Activated CD8-positive, alpha-beta T cell treated with anti-CD3 and anti-CD28 coated beads for 36 hours (primary cell): ENCODE measurements around the gene TTC5. TPM values are rescaled to one million over a fixed set of nuclear protein-coding genes. Genes with fewer than 3 reads are reported as not detected.
"Not testable (repeated sequence)": the region's sequence is repeated elsewhere in the genome, so short reads cannot be mapped to it uniquely, and the experiment has no call there.

Experiments used
- ATAC-seq: fragments of 200-7000 bp; cut with Tn5 transposase; one replicate; pipeline ENCODE4 v1.10.0; 2021; ENCODE audit warnings: mild to moderate bottlenecking, moderate library complexity
- CTCF ChIA-PET: fragments of 350-600 bp; sonication (Branson Sonifier 250); formaldehyde crosslinking; loops from one replicate; lab custom pipeline; 2021; ENCODE audit warnings: antibody characterized with exemption; lab: Charles Lee
- POLR2A ChIA-PET: fragments of 350-600 bp; sonication (Branson Sonifier 250); formaldehyde crosslinking; loops from one replicate; lab custom pipeline; 2021; ENCODE audit warnings: antibody characterized with exemption; lab: Charles Lee
- DNase-seq: peaks from one replicate; pipeline ENCODE4 v3.0.0-alpha.2; 2020
- H3K27ac Mint-ChIP-seq: one replicate; pipeline ENCODE4 v1.8.0; 2021; ENCODE audit warnings: mild to moderate bottlenecking, mixed read lengths
- H3K27me3 Mint-ChIP-seq: one replicate; pipeline ENCODE4 v1.8.0; 2021; ENCODE audit warnings: mixed read lengths
- H3K36me3 Mint-ChIP-seq: one replicate; pipeline ENCODE4 v1.8.0; 2021; ENCODE audit warnings: low read depth, mixed read lengths
- H3K4me1 Mint-ChIP-seq: one replicate; pipeline ENCODE4 v1.8.0; 2021; ENCODE audit warnings: low read depth, mixed read lengths
- H3K4me3 Mint-ChIP-seq: one replicate; pipeline ENCODE4 v1.8.0; 2021; ENCODE audit warnings: mild to moderate bottlenecking, moderate library complexity, mixed read lengths
- H3K9me3 Mint-ChIP-seq: one replicate; pipeline ENCODE4 v1.8.0; 2021; ENCODE audit warnings: mixed read lengths
- CTCF ChIP-seq: fragments of 200-600 bp; IDR thresholded peaks from one replicate; pipeline ENCODE4 v1.8.0; 2022; ENCODE audit warnings: antibody characterized with exemption, mild to moderate bottlenecking
- intact Hi-C: fragments of 100-400 bp; cut with micrococcal nuclease; formaldehyde crosslinking; loops from one replicate; pipeline ENCODE4 v1.10.0; 2022
- total RNA-seq, 2 experiments: library from RNA; stranded (reverse); gene quantifications; one replicate each; pipeline ENCODE4 v1.2.3, GENCODE V29; 2021

TTC5 gene
- total RNA-seq, 2 experiments from 2014 or later = 20.6 to 20.8 TPM

DNA sequence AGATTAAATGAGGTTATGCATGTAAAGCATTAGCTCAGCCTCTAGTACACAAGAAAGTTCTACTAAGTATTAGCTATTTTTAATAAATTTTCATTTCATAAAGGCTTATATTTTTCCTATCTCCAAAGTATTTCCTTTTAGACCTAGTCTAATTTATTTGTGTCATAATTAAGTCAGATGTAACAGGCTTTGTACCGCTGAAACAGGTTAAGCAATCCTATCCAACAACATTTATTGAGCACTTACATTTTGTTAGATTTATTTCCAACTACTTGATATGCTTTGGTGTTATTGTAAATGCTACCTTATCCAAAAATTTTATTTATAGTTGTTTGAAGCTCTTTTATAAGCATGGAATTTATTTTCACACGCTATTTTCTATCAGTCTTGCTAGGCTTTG is 35.9 kb upstream of the TTC5 start:
- Mint-ChIP-seq H3K4me3 (peak overlapping the region; percentile 89), H3K9me3 (no peaks in the 10 kb centered on the region), H3K27me3 (peaks cover 2% of the 10 kb centered on the region), H3K4me1 (peaks cover 11% of the 10 kb centered on the region), H3K27ac (no peak overlapping the region), H3K36me3 (peaks cover 17% of the 10 kb centered on the region)
- POLR2A ChIA-PET = interaction anchor here (0.7 to 2.7 kb wide), 5 partner anchors 9 to 174 kb away, joined by 3 to 40 read pairs (median 5); partner anchors contain the start of genes CCNB1IP1 and TEP1
- intact Hi-C loops = loop anchor here (5.0 kb wide), 2 partner anchors 121 to 341 kb away; partner anchors contain the start of genes PIP4P1 and RNASE4
- ATAC-seq (no peak), DNase-seq (no peak)
- CTCF ChIA-PET = interaction anchor here (1.0 to 10.2 kb wide), 2 partner anchors 12 to 120 kb away, joined by 3 to 125 read pairs; partner anchors contain the start of genes CCNB1IP1 and PIP4P1
- no peak for TF ChIP-seq CTCF

DNA sequence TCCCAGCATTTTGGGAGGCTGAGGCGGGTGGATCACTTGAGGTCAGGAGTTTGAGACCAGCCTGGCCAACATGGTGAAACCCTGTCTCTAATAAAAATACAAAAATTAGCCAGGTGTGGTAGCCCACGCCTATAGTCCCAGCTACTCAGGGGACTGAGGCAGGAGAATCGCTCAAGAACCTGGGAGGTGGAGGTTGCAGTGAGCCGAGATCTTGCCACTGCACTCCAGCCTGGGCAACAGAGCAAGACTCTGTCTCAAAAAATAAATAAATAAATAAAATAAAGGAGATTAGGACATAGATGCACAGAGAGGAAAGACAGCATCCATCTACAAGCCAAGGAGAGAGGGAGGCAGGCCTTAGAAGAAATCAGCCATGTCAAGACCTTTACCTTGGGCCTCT is 35.3 kb upstream of the TTC5 start:
- POLR2A ChIA-PET = interaction anchor here (1.1 to 1.3 kb wide), 2 partner anchors 34 to 73 kb away, joined by 4 to 6 read pairs; partner anchors contain the start of gene TEP1
- intact Hi-C loops = loop anchor here (5.0 kb wide), 2 partner anchors 121 to 341 kb away; partner anchors contain the start of genes PIP4P1 and RNASE4

DNA sequence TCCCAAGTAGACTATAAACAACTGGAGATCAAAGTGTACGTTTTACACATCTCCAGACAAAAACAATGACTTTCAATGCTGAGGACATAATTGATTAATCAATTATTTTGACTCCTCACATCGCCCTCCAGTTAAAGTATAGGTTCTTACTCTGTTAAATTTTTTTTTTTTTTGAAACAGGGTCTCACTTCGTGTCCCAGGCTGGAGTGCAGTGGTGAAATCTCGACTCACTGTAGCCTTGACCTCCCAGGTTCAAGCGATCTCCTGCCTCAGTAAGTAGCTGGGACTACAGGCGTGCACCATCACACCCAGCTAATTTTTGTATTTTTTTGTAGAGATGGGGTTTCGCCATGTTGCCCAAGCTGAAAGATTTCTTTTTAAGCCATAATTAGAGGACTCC is 28.3 kb upstream of the TTC5 start:
- ATAC-seq (no peak), DNase-seq (no peak)
- peaks cover 26% of the 10 kb centered on the region for H3K4me1 Mint-ChIP-seq
- no peak overlapping the region for H3K27ac Mint-ChIP-seq
- TF ChIP-seq CTCF = no peak
- peaks cover 20% of the 10 kb centered on the region for H3K36me3 Mint-ChIP-seq
- intact Hi-C loops = loop anchor here (5.0 kb wide), 1 partner anchor 78 kb away; the partner anchor contains the start of gene TEP1
- ChIA-PET CTCF (interaction anchor here (1.0 to 9.4 kb wide), 3 partner anchors 8 to 121 kb away, joined by 4 to 125 read pairs (median 7); partner anchors contain the start of genes APEX1, OSGEP and PARP2), POLR2A (interaction anchor here (1.3 to 4.7 kb wide), 3 partner anchors 9 to 348 kb away, joined by 4 to 40 read pairs (median 9); partner anchors contain the start of genes PARP2 and PNP)
- no peaks in the 10 kb centered on the region for H3K9me3 Mint-ChIP-seq
- H3K4me3 Mint-ChIP-seq = no peak overlapping the region
- H3K27me3 Mint-ChIP-seq = peaks cover 2% of the 10 kb centered on the region

More for the DNA sequence above, 35.3 kb upstream of the TTC5 start:
- not testable (repeated sequence) for H3K9me3 Mint-ChIP-seq, H3K4me3 Mint-ChIP-seq, H3K27me3 Mint-ChIP-seq, H3K27ac Mint-ChIP-seq, ATAC-seq, DNase-seq
- H3K4me1 Mint-ChIP-seq = peaks cover 11% of the 10 kb centered on the region
- H3K36me3 Mint-ChIP-seq = peaks cover 14% of the 10 kb centered on the region
- CTCF ChIA-PET = interaction anchor here (10.2 kb wide), 1 partner anchor 12 kb away, joined by 125 read pairs; the partner anchor contains the start of gene CCNB1IP1

DNA sequence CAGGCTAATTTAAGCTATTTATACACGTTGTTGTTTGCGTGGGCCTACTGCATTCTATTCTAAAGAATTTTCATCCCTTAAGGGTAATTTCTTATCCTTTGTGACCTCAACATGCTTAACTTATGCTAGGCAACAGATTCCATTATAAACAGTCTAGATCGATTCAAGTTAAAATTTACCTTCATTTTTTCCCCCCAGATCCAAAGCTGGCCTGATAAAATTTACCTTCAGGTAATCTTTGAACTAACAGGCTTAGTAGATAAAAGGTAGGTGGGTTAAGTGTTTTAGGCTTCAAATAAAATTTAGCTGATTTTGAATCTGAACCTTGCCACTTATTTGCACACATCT is 27.7 kb upstream of the TTC5 start:
- ATAC-seq = no peak
- Mint-ChIP-seq H3K9me3 (no peaks in the 10 kb centered on the region), H3K27me3 (peaks cover 2% of the 10 kb centered on the region), H3K27ac (peak overlapping the region; percentile 93), H3K4me3 (peak overlapping the region; percentile 97), H3K4me1 (peaks cover 31% of the 10 kb centered on the region), H3K36me3 (peaks cover 25% of the 10 kb centered on the region)
- intact Hi-C loops = loop anchor here (5.0 kb wide), 1 partner anchor 79 kb away; the partner anchor contains the start of gene TEP1
- no peak for DNase-seq
- ChIA-PET CTCF (interaction anchor here (1.0 to 9.4 kb wide), 5 partner anchors 9 to 121 kb away, joined by 3 to 125 read pairs (median 4); partner anchors contain the start of genes APEX1, OSGEP and PARP2), POLR2A (interaction anchor here (1.3 to 4.7 kb wide), 3 partner anchors 9 to 348 kb away, joined by 4 to 40 read pairs (median 9); partner anchors contain the start of genes PARP2 and PNP)
- TF ChIP-seq CTCF = no peak

GRCh38 chr14:20332788-20333493 is 27.2 kb upstream of the TTC5 start, which contains the start of gene CCNB1IP1:
TSS of gene CCNB1IP1 (minus strand) at chr14:20333279. CDS start at chr14:20316523, 16,756 bp downstream.
- CTCF ChIA-PET = interaction anchor here (0.7 to 9.4 kb wide), 9 partner anchors 9 to 638 kb away, joined by 3 to 125 read pairs (median 3); partner anchors contain the start of genes APEX1, OSGEP and PARP2
- Mint-ChIP-seq H3K4me1 (peaks cover 34% of the 10 kb centered on the region), H3K4me3 (peak within 1 kb of the TSS; percentile 97), H3K9me3 (no peaks in the 10 kb centered on the region), H3K36me3 (peaks cover 26% of the 10 kb centered on the region), H3K27me3 (peaks cover 2% of the 10 kb centered on the region), H3K27ac (peak within 1 kb of the TSS; percentile 93)
- POLR2A ChIA-PET = interaction anchor here (1.3 to 4.7 kb wide), 3 partner anchors 10 to 349 kb away, joined by 4 to 40 read pairs (median 9); partner anchors contain the start of genes PARP2 and PNP
- DNase-seq (peak; percentile 67), ATAC-seq (peak; percentile 99)
- no peak for TF ChIP-seq CTCF
- intact Hi-C loops = loop anchor here (5.0 kb wide), 1 partner anchor 79 kb away; the partner anchor contains the start of gene TEP1
